Measurements from ENCODE around the gene RNF121.
A peak's percentile ranks its signal among the peaks of the same experiment; 100 is the strongest.

Gene RNF121

DNA sequence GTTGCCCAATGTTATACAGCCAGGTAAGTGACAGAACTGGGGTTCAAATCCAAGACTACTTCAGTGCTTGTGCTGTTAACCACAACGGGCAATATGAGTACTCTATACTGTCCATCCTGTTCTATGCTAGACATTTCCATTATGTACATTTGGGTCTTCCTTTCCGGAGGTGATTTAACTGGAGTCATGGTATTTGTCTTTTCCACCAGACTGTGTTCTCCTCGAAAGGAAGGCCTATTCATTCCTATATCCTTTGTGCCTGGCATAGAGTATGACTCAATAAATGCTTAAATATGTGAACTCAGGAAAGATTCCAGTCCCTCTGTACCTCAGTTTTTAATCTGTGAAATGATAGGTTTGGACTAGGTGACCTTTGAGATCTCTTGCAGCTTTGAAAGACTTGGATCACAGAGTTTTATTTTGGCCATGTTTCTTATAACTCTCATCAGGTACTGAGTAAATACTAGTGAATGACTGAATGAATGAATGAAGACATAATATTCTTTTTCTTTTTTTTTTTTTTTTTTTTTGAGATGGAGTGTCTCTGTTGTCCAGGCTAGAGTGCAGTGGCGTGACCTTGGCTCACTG, 6.6 kb downstream of the RNF121 start:
- DNase-seq (ENCODE audit: low spot score): no peak

DNA sequence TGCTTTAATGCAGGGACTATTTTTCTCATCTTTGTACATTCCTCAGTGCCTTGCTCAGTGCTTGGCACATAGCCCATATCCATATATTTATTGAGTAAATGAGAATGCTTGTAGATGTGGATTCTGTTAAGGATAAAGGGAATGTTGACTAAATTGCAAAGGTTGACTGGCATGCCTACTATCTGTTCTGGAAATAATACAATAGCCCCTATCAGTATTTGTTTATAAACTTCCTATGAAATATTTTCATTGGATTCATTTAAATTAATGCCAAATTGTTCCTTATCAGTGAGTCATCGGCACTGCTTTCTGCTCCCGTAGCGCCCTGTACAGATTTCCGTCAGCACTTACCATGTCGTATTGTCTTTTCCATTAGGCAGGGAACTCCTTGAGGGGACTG, 8.0 kb downstream of the RNF121 start:
- no peak for DNase-seq (ENCODE audit: low spot score)

DNA sequence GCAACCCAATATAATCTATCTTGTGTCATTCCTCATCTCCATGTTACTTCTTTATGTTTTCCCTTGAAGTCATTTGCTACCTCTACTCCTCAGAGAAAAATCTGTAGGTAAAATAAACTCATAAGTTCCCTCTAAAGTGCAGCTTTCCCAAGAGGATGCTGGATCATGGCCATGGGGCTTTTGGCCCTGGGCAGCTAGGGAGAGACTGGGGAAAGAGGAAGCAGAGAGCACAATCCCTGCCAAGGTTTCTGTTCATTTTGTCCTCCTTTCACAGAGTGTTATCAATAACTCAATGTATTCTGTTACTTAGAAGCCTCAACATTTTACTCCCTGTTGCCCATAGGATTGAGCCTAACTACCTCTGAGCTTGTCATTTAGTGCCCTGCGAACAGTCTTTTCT, 9.0 kb downstream of the RNF121 start:
- DNase-seq (ENCODE audit: low spot score): no peak

DNA sequence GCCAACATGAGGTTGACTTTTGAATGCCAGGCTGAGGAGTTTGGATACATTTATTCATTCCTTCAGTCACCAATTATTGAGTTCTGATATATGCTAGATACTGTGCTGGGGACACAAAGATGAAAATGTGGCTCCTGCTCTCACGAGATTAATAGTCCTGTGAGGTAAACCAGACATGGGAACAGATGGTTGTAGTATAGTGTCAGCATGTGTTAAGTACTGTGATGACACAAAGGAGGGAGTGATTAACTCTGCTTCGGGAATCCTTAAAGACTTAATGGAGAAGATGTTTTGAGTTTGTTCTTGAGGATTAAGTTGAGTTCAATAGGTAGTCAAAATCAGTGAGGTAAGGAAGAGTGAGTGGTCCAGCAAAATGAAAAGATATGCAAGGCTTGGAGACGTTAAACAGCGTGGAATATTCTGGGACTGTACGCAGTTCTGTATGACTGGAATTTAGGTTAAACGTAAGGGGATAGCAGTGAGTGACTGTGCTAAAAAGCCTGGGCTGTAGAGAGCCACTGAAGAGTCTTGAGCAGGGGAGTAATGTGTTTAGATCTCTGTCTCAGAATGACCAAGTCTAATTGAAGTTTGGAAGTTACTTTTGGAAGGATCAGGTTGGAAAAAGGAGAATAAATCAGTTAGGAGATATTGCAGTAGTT, 11.8 kb downstream of the RNF121 start:
- DNase-seq (ENCODE audit: low spot score): no peak

DNA sequence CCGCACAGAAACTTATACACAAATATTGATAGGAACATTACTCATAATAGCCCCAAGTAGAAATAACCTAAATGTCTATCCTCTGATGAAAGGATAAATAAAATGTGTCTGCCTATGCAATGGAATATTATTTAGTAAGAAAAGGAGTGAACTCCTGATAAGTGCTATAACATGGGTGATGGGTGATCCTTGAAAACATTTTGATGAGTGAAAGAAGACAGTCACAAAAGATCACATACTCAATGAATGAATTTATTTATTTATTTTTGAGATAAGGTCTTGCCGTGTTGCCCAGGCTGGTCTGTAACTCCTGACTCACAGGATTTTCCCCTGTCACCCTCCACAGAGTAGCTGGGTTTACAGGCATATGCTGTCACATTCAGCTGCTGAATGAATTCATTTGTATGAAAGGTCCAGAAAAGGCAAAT, 17.3 kb downstream of the RNF121 start:
- DNase-seq (ENCODE audit: low spot score): no peak

DNA sequence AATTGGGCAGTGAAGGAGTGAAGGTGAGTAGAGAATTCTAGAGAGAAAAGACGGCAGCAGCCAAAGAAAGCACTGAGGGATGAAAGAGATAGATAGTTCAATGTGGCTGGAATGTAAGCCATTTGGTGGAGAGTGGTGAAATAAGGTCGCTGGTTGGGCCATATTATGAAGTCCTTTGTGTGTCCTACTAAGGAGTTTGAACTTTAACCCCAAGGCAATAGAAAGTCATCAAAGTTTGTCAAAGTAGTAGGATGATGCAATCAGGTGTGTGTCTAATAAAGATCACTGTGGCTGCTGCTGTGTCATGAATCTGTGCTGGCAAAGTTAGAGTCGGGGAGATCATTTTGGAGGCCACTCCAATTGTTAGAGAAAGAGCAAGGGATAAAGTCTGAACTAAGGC, 18.7 kb downstream of the RNF121 start:
- DNase-seq (ENCODE audit: low spot score): no peak

DNA sequence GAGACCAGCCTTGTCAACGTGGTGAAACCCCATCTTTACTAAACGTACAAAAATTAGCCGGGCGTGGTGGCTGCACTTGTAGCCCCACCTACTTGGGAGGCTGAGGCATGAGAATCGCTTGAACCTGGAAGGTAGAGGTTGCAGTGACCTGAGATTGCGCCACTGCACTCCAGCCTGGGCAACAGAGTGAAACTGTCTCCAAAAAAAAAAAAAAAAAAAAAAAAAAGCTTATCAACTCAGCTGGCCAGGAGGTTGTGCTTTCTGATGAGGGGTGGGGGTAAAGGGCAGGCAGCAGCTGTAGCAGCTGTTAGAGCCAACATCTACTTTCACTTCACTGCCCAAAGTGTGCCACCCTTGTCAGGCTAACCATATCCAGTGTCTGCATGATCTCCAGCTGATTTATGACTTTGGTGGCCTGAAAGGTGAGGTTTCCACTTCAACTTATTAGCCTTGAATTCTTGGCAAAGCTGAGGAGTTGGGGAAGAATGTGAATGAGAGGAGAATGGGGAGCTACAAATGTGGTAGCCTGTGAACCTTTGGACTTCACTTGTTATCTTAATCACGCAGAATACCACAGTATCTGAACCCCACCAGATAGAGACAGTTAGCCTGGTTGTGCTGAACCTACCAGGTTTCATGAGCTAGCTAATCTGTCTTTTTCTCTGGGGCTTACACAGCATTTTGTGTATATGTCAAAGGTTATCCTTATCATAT, 19.6 kb downstream of the RNF121 start:
- DNase-seq (ENCODE audit: low spot score): no peak

DNA sequence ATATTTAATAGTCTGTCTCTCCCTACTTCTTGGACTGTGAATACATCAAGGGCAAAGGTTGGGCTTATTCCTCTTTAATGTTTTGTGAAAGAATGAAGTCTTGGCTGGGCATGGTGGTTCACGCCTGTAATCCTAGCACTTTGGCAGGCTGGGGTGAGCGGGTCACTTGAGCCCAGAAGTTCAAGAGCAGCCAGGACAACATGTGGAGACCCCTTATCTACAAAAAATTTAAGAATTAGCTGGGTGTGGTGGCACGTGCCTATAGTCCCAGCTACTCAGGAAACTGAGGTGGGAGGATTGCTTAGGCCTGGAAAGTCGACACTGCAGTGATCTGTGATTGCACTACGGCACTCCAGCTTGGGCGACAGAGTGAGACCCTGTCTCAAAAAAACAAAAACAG, 20.2 kb downstream of the RNF121 start:
- no peak for DNase-seq (ENCODE audit: low spot score)

DNA sequence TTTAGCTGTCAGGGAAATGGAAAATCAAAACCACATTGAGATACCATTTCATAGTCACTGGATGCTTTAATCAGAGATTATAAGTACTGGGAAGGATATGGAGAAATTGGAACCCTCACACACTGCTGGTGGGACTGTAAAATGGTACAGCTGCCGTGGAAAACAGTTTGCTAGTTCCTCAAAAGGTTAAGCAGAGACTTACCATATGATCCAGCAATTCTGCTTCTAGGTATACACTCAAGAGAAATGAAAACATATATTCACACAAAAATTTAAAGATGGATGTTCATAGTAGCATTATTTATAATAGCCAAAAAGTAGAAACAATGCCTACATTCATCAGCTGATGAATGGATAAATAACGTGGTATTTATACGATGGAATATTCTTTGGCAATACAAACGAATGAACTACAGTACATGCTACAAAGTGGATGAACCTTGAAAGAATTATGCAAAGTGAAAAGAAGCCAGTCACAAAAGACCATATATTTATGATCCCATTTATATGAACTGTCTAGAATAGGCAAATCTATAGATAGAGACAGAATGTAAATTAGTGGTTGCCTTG, 23.0 kb downstream of the RNF121 start:
- no peak for DNase-seq (ENCODE audit: low spot score)

DNA sequence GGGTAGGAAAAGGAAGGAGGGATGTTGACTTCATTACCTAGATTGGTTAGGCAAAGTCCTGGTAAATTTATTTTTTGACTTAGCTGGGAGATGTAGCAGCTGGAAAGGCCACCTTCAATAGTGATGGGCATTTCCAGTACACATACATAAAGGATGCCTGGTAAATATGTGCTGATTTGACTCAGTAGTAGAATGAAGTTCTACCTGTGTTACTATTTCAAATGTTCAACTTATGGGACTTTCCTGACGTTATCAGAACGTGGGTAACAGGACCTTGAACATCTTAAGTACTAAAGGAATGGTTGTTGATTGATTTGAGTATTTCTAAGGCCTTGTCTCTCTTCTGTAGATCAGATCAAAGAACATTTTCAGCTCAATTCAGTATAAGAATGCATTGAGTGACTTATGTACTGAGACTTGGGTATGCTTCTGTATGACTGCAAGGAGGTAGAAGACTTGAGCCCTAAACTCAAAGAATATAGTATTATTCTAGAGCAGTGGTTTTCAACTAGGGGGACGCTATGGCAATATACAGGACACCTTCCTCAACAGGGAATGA, 27.1 kb downstream of the RNF121 start:
- no peak for DNase-seq (ENCODE audit: low spot score)

DNA sequence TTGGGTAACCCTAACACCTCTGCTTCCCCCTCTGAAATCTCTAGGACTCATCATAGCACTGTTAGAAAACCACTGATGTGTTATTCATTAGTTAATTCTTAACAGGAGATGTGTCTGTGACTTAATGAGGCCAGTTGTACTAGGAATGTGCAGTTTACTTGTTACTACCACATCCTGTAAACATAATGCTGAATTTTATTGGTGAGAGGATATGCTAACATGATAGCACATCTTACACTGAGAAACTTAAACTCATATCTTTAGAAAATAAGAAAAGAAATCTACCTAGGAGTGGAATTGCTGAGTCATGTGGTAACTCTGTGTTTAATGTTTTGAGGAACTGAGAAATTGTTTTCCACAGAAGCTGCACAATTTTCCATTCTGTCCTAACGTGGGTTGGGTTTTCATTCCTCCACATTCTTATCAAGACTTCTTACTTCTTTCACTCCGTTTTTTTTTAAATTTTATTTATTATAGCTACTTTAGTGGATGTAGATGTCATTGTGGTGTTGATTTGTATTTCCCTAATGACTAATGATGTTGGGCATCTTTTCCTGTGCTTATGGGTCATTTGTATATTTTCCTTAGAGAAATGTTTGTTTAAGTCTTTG, 33.7 kb downstream of the RNF121 start:
- DNase-seq (ENCODE audit: low spot score): no peak

DNA sequence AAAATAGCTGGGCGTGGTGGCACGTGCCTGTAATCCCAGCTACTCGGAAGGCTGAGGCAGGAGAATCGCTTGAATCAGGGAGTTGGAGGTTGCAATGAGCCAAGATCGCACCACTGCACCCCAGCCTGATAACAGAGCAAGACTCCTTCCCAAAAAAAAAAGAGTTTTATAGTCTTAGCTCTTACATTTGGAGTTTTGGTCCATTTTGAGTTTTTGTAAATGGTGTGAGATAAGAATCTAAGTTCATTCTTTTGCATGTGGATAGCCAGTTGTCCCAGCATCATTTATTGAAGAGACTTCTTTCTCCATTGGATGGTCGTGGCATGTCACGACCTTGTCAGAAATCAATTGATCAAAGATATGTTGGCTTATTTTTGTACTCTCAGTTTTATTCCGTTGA, 34.6 kb downstream of the RNF121 start:
- no peak for DNase-seq (ENCODE audit: low spot score)

DNA sequence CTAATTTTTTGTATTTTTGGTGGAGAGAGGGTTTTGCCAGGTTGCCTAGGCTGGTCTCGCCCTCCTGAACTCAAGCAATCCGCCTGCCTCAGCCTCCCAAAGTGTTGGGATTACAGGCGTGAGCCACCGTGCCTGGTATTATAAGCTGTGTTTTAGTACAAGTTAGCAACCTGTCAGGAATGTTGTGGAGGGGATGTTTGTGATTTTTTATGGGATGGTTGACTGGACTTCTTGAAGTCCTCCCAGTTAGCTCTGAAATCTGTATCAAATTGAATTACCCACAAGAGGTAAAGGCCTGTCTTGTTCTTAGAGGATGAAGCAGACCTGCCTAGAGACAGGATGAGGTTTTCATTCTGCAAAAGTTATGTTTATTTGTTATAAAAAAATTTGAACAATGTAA, 35.8 kb downstream of the RNF121 start:
- DNase-seq (ENCODE audit: low spot score): no peak

DNA sequence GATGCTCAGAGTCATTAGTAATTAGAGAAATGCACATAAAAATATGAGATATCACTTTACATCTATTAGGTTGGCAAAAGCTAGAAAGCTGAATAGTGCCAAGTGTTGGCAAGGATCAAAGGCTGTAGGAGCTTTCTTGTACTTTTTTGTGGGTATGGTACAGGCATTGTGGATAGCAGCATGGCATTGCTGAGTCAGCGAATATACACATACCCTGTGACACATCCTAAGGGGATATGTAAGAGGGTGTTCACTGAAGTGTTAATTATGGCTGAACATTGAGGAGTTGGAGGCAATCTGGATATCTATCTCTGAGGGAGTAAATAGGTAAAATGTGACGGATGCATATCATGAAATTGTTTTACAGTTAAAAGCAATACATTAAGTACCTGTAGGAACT, 42.8 kb downstream of the RNF121 start:
- no peak for DNase-seq (ENCODE audit: low spot score)

DNA sequence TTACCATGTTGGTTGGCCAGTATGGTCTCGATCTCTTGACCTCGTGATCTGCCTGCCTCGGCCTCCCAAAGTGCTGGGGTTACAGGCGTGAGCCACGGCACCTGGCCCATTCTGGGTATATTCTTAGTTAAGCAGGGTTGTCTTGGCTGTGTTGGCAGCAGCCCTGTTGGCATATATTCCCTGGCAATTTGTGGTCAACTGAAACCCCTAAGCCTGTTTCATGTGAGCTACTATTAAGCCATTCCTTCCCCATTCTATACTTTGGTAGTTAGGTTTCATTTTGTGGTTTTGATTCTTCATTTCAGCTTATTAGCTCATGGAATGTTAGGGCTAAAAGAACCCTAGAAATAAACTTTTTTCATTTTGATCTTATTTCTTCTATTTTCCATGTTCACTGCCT, 47.7 kb downstream of the RNF121 start:
- DNase-seq (ENCODE audit: low spot score): no peak

DNA sequence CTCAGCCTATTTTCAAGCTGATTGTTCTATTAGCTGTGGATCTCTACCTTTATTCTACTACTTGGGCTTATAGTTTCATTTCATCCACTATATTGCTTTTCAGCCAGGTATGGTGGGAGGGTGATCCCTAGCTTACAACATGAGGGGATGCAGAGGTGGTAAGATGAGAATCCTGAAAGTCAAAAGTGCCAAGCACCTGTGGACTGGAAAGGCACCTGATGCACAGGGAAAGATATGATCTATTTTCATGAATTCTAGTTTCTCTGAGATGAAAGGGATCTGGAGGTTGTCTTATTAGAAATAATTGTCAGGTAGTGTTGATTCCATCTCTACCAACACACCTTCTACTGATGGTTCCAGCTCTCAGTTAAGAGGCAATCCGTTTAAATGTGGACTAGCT, 48.2 kb downstream of the RNF121 start:
- no peak for DNase-seq (ENCODE audit: low spot score)

DNA sequence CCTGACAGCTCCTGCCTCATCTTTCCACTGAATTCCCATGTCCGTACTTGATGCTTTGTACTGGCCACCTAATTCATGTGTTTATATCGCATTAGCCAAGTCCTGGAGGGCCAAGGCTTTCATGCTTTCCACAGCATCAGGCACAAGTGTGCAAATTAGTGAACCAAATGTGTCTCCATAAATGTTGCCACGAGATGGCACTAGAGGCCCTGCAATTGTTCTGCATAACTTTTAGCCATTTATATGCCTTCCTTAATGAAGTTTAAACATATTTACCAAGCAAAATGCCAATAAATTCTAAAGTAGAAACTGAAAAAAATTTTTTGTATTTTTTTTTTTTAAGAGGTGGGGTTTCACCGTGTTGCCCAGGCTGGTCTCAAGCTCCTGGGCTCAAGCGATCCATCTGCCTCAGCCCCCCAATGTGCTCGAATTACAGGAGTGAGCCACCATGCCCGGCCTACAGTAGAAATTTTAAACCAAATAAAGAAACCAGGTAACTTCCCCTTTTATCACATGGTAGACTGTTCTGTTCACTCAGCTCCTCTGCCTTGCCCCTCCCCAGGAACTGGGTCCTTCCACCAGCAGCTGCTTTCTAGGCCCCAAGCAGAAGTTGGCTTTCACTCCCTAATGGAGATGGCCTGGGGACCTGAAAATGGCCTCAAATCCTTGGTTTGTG, 49.0 kb downstream of the RNF121 start:
- DNase-seq (ENCODE audit: low spot score): peak; percentile 70

DNA sequence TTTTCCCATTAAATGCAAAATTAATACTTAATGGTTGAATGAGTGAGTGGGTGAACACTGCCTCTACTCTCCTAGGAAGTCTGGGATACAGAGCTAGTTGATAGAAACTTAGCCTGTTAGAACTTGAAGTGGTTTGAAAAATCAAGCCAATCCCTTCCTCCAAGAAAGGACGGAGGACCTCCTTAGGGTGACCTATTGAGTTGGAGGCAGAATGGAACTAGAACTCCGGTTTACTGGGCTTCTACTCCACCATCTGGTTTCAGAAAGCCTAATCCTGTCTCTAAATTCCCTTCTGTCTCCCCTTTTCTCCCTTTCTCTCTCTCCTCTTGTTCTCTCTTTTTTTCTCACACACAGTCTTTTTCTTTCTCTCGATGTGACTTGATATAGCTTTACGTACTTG, 50.2 kb downstream of the RNF121 start:
- no peak for DNase-seq (ENCODE audit: low spot score)

DNA sequence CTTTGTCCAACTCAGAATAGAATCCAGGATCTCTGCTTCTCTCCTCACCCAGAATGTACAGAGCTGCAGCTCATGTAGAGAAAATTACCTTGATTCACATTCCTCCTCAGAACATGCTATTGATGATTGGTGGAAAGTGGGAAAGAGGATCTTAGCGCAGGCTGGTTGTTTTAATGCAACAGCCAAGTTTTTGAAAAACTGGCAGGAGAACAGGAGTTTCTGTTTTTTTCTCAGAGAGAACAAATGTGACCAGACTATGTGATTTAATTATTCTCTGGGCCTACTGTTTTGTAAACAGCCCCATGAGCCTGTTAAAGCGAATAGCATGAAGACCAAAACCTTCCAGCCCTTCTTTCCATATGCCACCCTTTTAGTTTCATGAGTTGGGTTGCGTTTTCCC, 50.8 kb downstream of the RNF121 start:
- peak; percentile 50 for DNase-seq (ENCODE audit: low spot score)

DNA sequence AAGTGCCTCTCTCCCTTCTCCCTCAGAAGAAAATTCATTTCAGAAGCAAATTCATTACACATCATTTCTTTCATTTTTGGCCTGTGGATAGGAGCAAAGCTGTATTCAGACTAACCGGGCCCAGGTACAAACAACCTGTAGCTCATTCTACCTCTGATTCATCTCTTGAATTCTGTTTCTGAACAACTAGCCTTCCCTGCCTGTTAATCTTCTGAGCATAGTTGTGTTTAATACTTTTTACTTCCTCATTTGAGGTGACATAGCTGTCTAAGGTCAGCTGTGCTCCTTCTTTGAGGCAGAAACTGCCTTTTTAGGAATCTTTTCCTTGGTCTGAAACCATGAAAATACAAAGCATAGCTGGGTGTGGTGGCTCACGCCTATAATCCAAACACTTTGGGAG, 57.3 kb downstream of the RNF121 start:
- DNase-seq (ENCODE audit: low spot score): no peak

DNA sequence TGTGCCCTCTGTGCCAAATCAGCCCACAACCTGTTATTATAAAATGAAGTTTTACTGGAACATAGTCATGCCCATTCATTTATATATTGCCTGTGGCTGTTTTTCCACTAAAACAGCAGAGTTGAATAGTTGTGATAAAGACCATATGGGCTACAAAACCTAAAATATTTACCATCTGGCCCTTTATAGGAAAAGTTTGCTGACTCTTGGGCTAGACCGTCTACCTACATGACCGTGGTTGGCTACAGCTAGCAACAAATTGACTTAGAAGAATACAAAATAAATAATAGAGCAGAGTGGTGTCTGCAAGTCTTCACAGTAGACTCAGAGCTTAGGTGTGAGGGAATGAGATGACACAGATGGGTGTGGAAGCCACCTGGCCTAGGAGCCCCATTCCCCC, 58.7 kb downstream of the RNF121 start:
- no peak for DNase-seq (ENCODE audit: low spot score)

DNA sequence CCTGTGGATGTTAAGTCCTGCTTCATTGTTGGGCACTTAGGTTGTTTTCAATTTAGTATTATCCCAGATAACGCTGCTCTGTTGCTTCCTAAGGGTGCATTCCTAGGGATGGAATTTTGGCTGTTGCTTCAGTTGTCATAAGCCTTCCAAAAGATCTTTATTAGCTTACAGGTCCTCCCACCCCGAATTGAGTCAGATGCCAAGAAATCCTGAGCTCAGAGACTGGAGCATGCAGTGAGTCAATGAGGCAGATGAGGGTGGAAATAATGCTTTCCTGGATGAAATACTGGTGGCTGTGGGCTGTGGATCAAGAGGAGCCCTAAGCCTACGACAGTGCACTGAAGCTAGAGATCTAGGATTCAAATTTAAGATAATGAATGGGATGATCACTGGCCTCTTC, 59.2 kb downstream of the RNF121 start:
- DNase-seq (ENCODE audit: low spot score): no peak

Data from globus pallidus (tissue), 1 donor.